Chondrocyte (in vitro differentiated cells): Measurements from ENCODE around the gene PRTFDC1. TPM values are rescaled to one million over a fixed set of nuclear protein-coding genes. Genes with fewer than 3 reads are reported as not detected.

Source experiments
- DNase-seq: peaks from one replicate; pipeline ENCODE4 v3.0.0; 2021; ENCODE audit warnings: mixed read lengths, low spot score
- H3K27ac Mint-ChIP-seq: one replicate; pipeline ENCODE4 v1.8.0; 2021; ENCODE audit warnings: mild to moderate bottlenecking, moderate library complexity, mixed read lengths; ENCODE audit not compliant: unreplicated experiment
- H3K27me3 Mint-ChIP-seq: 2 replicates; pipeline ENCODE4 v1.8.0; 2021; ENCODE audit warnings: low read depth, mixed read lengths
- H3K36me3 Mint-ChIP-seq: 2 replicates; pipeline ENCODE4 v1.8.0; 2021; ENCODE audit warnings: low read depth, mixed read lengths
- H3K4me1 Mint-ChIP-seq: 2 replicates; pipeline ENCODE4 v1.8.0; 2021; ENCODE audit warnings: low read depth, mild to moderate bottlenecking, mixed read lengths
- H3K4me3 Mint-ChIP-seq: one replicate; pipeline ENCODE4 v1.8.0; 2021; ENCODE audit warnings: mild to moderate bottlenecking, moderate library complexity, mixed read lengths; ENCODE audit not compliant: unreplicated experiment
- H3K9me3 Mint-ChIP-seq: 2 replicates; pipeline ENCODE4 v1.8.0; 2021; ENCODE audit warnings: low read depth, mixed read lengths
- CTCF ChIP-seq: fragments of 200-600 bp; sonication (generic); IDR thresholded peaks from 2 replicates; pipeline ENCODE4 v1.5.0; 2021; ENCODE audit warnings: antibody characterized with exemption, mild to moderate bottlenecking, moderate library complexity
- total RNA-seq: library from RNA; stranded (reverse); gene quantifications from 3 replicates; pipeline ENCODE4 v1.2.1, GENCODE V29; 2021

Gene PRTFDC1
- total RNA-seq, 1 donor from 2014 or later = 13.1 TPM

- DNase-seq = no peak
- Mint-ChIP-seq H3K27ac (no peak overlapping the region), H3K36me3 (no peaks in the 10 kb centered on the region), H3K27me3 (no peaks in the 10 kb centered on the region), H3K9me3 (no peaks in the 10 kb centered on the region), H3K4me3 (no peak overlapping the region), H3K4me1 (peaks cover 32% of the 10 kb centered on the region)
- TF ChIP-seq CTCF = no peak
Measured at GRCh38 chr10:24826009-24826408, 126.4 kb downstream of the PRTFDC1 start.

GRCh38 chr10:24825551-24825950 is 126.9 kb downstream of the PRTFDC1 start:
- Mint-ChIP-seq H3K27ac (no peak overlapping the region), H3K4me1 (peaks cover 28% of the 10 kb centered on the region), H3K4me3 (no peak overlapping the region), H3K36me3 (no peaks in the 10 kb centered on the region), H3K9me3 (no peaks in the 10 kb centered on the region), H3K27me3 (no peaks in the 10 kb centered on the region)
- DNase-seq = no peak
- TF ChIP-seq CTCF = no peak

- H3K27me3 Mint-ChIP-seq = no peaks in the 10 kb centered on the region
- peaks cover 26% of the 10 kb centered on the region for H3K4me1 Mint-ChIP-seq
- no peak overlapping the region for H3K4me3 Mint-ChIP-seq
- no peak overlapping the region for H3K27ac Mint-ChIP-seq
- H3K36me3 Mint-ChIP-seq = no peaks in the 10 kb centered on the region
- no peak for TF ChIP-seq CTCF
- no peak for DNase-seq
- no peaks in the 10 kb centered on the region for H3K9me3 Mint-ChIP-seq
Measured at GRCh38 chr10:24824536-24824935, 127.9 kb downstream of the PRTFDC1 start.

GRCh38 chr10:24824124-24824523 is 128.3 kb downstream of the PRTFDC1 start:
- DNase-seq = no peak
- Mint-ChIP-seq H3K27ac (no peak overlapping the region), H3K4me3 (no peak overlapping the region), H3K9me3 (no peaks in the 10 kb centered on the region), H3K27me3 (no peaks in the 10 kb centered on the region), H3K36me3 (no peaks in the 10 kb centered on the region), H3K4me1 (peaks cover 26% of the 10 kb centered on the region)
- no peak for TF ChIP-seq CTCF

- TF ChIP-seq CTCF = no peak
- H3K9me3 Mint-ChIP-seq = no peaks in the 10 kb centered on the region
Measured at GRCh38 chr10:24822590-24822989, 129.8 kb downstream of the PRTFDC1 start.

More at GRCh38 chr10:24822590-24822989, 129.8 kb downstream of the PRTFDC1 start:
- no peaks in the 10 kb centered on the region for H3K36me3 Mint-ChIP-seq
- no peak for DNase-seq
- no peaks in the 10 kb centered on the region for H3K27me3 Mint-ChIP-seq
- H3K4me1 Mint-ChIP-seq = peaks cover 26% of the 10 kb centered on the region
- H3K27ac Mint-ChIP-seq = no peak overlapping the region
- H3K4me3 Mint-ChIP-seq = no peak overlapping the region
